KOPT-K1 (cell line): Measurements from ENCODE around the gene RNU1-2.
"Not testable (repeated sequence)": the region's sequence is repeated elsewhere in the genome, so short reads cannot be mapped to it uniquely, and the experiment has no call there.

Source experiments
- H3K27ac ChIP-seq: fragments of 200-600 bp; sonication (generic); 2 replicates; pipeline ENCODE4 v1.5.1; 2016; ENCODE audit warnings: antibody characterized with exemption, mild to moderate bottlenecking, low read depth, low read length; ENCODE audit not compliant: poor library complexity, severe bottlenecking
- H3K36me3 ChIP-seq: fragments of 200-600 bp; sonication (generic); 2 replicates; pipeline ENCODE4 v1.5.1; 2017; ENCODE audit warnings: antibody characterized with exemption, mild to moderate bottlenecking, low read length, moderate library complexity; ENCODE audit not compliant: insufficient read depth
- H3K9me3 ChIP-seq: fragments of 200-600 bp; sonication (generic); 2 replicates; pipeline ENCODE4 v1.5.1; 2017; ENCODE audit warnings: antibody characterized with exemption, low read length, mild to moderate bottlenecking; ENCODE audit not compliant: insufficient read depth, poor library complexity, severe bottlenecking

The RNU1-2 gene

DNA sequence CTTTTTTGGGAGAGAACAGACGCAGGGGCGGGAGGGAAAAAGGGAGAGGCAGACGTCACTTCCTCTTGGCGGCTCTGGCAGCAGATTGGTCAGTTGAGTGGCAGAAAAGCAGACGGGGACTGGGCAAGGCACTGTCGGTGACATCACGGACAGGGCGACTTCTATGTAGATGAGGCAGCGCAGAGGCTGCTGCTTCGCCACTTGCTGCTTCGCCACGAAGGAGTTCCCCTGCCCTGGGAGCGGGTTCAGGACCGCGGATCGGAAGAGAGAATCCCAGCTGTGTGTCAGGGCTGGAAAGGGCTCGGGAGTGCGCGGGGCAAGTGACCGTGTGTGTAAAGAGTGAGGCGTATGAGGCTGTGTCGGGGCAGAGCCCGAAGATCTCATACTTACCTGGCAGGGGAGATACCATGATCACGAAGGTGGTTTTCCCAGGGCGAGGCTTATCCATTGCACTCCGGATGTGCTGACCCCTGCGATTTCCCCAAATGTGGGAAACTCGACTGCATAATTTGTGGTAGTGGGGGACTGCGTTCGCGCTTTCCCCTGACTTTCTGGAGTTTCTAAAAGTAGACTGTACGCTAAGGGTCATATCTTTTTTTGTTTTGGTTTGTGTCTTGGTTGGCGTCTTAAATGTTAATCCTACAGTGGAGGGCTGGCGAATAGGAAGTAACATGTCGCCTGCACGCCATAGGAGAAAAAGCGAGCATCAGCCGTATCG lies at the start of gene RNU1-2:
Gene RNU1-2 (plus strand): TSS at position 383 of the 718 bp plus-strand sequence.
- peak within 1 kb of the TSS; percentile 90 for H3K27ac ChIP-seq
- H3K9me3 ChIP-seq, H3K36me3 ChIP-seq: not testable (repeated sequence)

DNA sequence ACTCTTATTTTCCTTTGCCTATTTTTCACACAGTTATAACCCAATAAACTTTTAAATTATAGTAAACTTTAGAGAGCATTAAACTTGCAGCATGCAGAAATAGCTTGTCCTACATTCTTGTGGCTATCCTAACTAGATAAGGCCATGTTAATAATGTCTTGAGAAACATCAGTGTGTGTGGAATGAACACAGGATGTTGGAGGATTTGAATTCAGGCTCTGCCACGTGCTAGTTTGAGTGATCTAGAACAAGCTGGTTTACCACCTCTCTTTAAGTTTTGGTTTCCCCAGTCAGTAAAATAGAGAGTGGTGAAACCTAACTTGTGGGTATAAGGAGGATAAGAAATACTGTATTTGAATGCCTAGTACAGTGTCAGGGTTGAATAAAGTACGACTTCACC lies 39.6 kb upstream of the RNU1-2 start:
- H3K27ac ChIP-seq, H3K36me3 ChIP-seq, H3K9me3 ChIP-seq: not testable (repeated sequence)

GRCh38 chr1:16859167-16860041 lies 36.4 kb upstream of the RNU1-2 start:
- not testable (repeated sequence) for H3K9me3 ChIP-seq, H3K36me3 ChIP-seq, H3K27ac ChIP-seq

GRCh38 chr1:16860048-16860447 lies 35.7 kb upstream of the RNU1-2 start:
- not testable (repeated sequence) for H3K27ac ChIP-seq, H3K9me3 ChIP-seq, H3K36me3 ChIP-seq

GRCh38 chr1:16861832-16862245 lies 33.9 kb upstream of the RNU1-2 start:
- not testable (repeated sequence) for H3K36me3 ChIP-seq, H3K9me3 ChIP-seq, H3K27ac ChIP-seq

GRCh38 chr1:16862415-16862814 lies 33.4 kb upstream of the RNU1-2 start:
- H3K27ac ChIP-seq, H3K36me3 ChIP-seq, H3K9me3 ChIP-seq: not testable (repeated sequence)

GRCh38 chr1:16863024-16863423 lies 32.8 kb upstream of the RNU1-2 start:
- H3K9me3 ChIP-seq, H3K27ac ChIP-seq: not testable (repeated sequence)

GRCh38 chr1:16866926-16867707 lies 28.7 kb upstream of the RNU1-2 start:
- not testable (repeated sequence) for H3K27ac ChIP-seq, H3K36me3 ChIP-seq, H3K9me3 ChIP-seq

More at GRCh38 chr1:16863024-16863423, 32.8 kb upstream of the RNU1-2 start:
- H3K36me3 ChIP-seq = not testable (repeated sequence)

DNA sequence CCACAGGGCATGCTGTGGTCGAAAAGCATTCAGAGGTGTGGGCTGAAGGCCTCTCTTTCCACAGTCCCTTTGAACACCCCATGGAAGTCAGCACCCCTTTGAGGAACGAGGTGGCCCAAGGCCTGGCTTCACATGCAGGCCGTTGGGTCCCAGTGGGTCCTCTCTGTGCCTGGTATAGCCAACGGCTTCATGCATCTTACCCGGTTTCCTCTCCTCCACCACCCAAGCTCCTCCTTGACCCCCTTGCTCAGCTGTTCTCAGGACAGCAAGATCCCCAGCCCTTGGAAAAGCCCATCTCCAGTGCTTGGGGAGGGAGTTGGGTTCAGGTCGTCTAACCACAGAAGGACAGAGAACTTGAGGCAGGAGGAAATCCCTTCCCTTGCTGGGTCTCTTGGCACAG lies 27.0 kb upstream of the RNU1-2 start:
- not testable (repeated sequence) for H3K9me3 ChIP-seq, H3K36me3 ChIP-seq, H3K27ac ChIP-seq

- H3K36me3 ChIP-seq, H3K9me3 ChIP-seq, H3K27ac ChIP-seq: not testable (repeated sequence)
Observed at GRCh38 chr1:16869996-16870395, 25.8 kb upstream of the RNU1-2 start.

- H3K36me3 ChIP-seq, H3K9me3 ChIP-seq, H3K27ac ChIP-seq: not testable (repeated sequence)
Observed at GRCh38 chr1:16871171-16871570, 24.6 kb upstream of the RNU1-2 start.

DNA sequence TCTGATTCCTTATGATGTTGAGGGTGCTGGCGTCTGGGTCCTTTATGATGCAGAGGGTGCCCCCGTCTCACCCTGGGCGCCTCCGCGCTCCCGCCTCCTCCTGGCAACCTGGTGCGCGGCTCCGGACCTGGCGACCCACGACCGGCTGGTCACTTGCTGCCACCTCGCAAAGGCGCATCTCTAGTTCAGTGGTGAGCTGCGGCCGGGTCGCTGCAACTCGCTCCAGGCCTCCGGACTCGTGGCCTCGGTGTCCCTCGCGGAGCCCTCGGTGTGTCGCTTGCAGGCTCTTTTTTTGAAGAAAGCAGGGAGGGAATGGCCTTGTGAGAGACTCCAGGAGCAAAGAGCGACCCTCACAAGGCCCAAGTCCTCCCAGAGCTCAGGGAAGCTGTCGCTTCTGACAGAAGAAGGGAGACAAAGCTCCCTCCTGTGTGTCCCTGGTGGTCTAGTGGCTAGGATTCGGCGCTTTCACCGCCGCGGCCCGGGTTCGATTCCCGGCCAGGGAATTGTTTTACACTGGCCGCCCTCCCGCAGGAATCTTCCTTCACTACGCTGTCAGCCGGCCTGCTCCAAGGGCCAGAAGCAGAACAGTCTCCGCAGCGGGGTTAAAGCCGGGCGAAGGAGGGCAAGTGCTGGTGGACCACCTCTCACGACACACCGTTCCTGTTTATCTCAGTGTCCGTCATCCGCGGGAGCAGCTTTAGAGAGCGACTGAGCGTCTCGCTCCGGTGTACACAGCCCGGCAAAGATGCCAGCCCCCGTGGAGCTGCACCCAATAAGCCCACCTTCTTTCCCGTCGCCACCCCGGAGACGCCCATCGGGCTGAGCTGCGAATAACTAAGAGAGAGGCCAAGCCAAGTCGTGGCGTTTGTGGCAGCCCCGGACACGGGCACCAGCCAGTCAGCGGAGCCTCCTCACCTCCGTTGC lies 23.4 kb upstream of the RNU1-2 start:
- not testable (repeated sequence) for H3K27ac ChIP-seq, H3K9me3 ChIP-seq, H3K36me3 ChIP-seq

GRCh38 chr1:16873076-16873879 lies 22.5 kb upstream of the RNU1-2 start:
- not testable (repeated sequence) for H3K36me3 ChIP-seq, H3K9me3 ChIP-seq, H3K27ac ChIP-seq
